ENCODE measurements around the gene MAP7.
"Not testable (repeated sequence)": the region's sequence is repeated elsewhere in the genome, so short reads cannot be mapped to it uniquely, and the experiment has no call there.

Gene MAP7

GRCh38 chr6:136550330-136551071, at the start of gene MAP7:
MAP7 (minus strand) TSS chr6:136550422; CDS start chr6:136550408, 14 bp downstream.
- DNase-seq (ENCODE audit: extremely low spot score, insufficient read length, low read depth), result peak; percentile 62
- FAIRE-seq, result no peak

- FAIRE-seq (no peak), DNase-seq (ENCODE audit: extremely low spot score, insufficient read length, low read depth) (no peak)
Measured at GRCh38 chr6:136599329-136600011, 49.2 kb upstream of the MAP7 start.

- no peak for FAIRE-seq
- DNase-seq (ENCODE audit: extremely low spot score, insufficient read length, low read depth), result no peak
Measured at GRCh38 chr6:136598048-136598447, 47.8 kb upstream of the MAP7 start.

GRCh38 chr6:136594671-136595070, 44.4 kb upstream of the MAP7 start:
- FAIRE-seq, result peak; percentile 51
- DNase-seq (ENCODE audit: extremely low spot score, insufficient read length, low read depth), result no peak

- DNase-seq (ENCODE audit: extremely low spot score, insufficient read length, low read depth), result peak; percentile 56
Measured at GRCh38 chr6:136593748-136594490, 43.7 kb upstream of the MAP7 start.

GRCh38 chr6:136592930-136593673, 42.9 kb upstream of the MAP7 start:
- FAIRE-seq, result no peak

More at GRCh38 chr6:136593748-136594490, 43.7 kb upstream of the MAP7 start:
- peak; percentile 97 for FAIRE-seq

GRCh38 chr6:136591617-136592016, 41.4 kb upstream of the MAP7 start:
- no peak for DNase-seq (ENCODE audit: extremely low spot score, insufficient read length, low read depth)
- FAIRE-seq, result no peak

More at GRCh38 chr6:136592930-136593673, 42.9 kb upstream of the MAP7 start:
- no peak for DNase-seq (ENCODE audit: extremely low spot score, insufficient read length, low read depth)

GRCh38 chr6:136590846-136591245, 40.6 kb upstream of the MAP7 start:
- DNase-seq (ENCODE audit: extremely low spot score, insufficient read length, low read depth); FAIRE-seq: not testable (repeated sequence)

GRCh38 chr6:136587527-136587926, 37.3 kb upstream of the MAP7 start:
- FAIRE-seq, result peak; percentile 50

GRCh38 chr6:136586295-136586694, 36.1 kb upstream of the MAP7 start:
- no peak for DNase-seq (ENCODE audit: extremely low spot score, insufficient read length, low read depth)
- no peak for FAIRE-seq

More at GRCh38 chr6:136587527-136587926, 37.3 kb upstream of the MAP7 start:
- no peak for DNase-seq (ENCODE audit: extremely low spot score, insufficient read length, low read depth)

GRCh38 chr6:136585523-136585922, 35.3 kb upstream of the MAP7 start:
- FAIRE-seq; DNase-seq (ENCODE audit: extremely low spot score, insufficient read length, low read depth): not testable (repeated sequence)

GRCh38 chr6:136584290-136584689, 34.1 kb upstream of the MAP7 start:
- not testable (repeated sequence) for FAIRE-seq; DNase-seq (ENCODE audit: extremely low spot score, insufficient read length, low read depth)

- DNase-seq (ENCODE audit: extremely low spot score, insufficient read length, low read depth) (no peak), FAIRE-seq (peak; percentile 73)
Measured at GRCh38 chr6:136582711-136583471, 32.7 kb upstream of the MAP7 start.

- DNase-seq (ENCODE audit: extremely low spot score, insufficient read length, low read depth) (no peak), FAIRE-seq (no peak)
Measured at GRCh38 chr6:136579800-136580199, 29.6 kb upstream of the MAP7 start.

GRCh38 chr6:136576821-136577220, 26.6 kb upstream of the MAP7 start:
- FAIRE-seq (no peak), DNase-seq (ENCODE audit: extremely low spot score, insufficient read length, low read depth) (no peak)

- no peak for DNase-seq (ENCODE audit: extremely low spot score, insufficient read length, low read depth)
- FAIRE-seq, result no peak
Measured at GRCh38 chr6:136571496-136571895, 21.3 kb upstream of the MAP7 start.

- FAIRE-seq (no peak), DNase-seq (ENCODE audit: extremely low spot score, insufficient read length, low read depth) (no peak)
Measured at GRCh38 chr6:136571065-136571464, 20.8 kb upstream of the MAP7 start.

- FAIRE-seq, result no peak
- DNase-seq (ENCODE audit: extremely low spot score, insufficient read length, low read depth), result no peak
Measured at GRCh38 chr6:136568129-136568528, 17.9 kb upstream of the MAP7 start.

- no peak for FAIRE-seq
- DNase-seq (ENCODE audit: extremely low spot score, insufficient read length, low read depth), result no peak
Measured at GRCh38 chr6:136567688-136568087, 17.5 kb upstream of the MAP7 start.
